ENCODE measurements around the gene FGFR4. TPM values are rescaled to one million over a fixed set of nuclear protein-coding genes. Genes with fewer than 3 reads are reported as not detected.

Gene FGFR4
- total and polyA plus RNA-seq, 2 donors from 2014 or later: 50.2 to 72.6 TPM

DNA sequence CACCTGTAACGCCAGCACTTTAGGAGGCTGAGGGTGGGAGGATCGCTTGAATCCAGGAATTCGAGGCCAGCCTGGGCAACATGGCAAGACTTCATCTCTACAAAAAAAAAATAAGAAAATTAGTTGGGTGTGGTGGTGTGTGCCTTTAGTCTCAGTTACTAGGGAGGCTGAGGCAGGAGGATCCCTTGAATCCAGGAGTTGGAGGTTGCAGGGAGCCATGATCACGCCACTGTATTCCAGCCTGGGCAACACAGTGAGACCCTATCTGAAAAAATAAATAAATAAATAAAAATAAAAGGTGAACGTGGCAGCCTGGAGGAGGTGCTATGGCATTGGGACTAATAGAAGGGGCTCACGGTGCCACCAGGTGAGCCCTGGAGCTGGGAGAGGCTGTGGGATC, 7.1 kb downstream of the FGFR4 start:
- no peaks in the 10 kb centered on the region for H3K27me3 ChIP-seq (ENCODE audit: control insufficient read depth, insufficient read depth, low read length)
- FAIRE-seq: no peak
- TF ChIP-seq, protein P1, sequence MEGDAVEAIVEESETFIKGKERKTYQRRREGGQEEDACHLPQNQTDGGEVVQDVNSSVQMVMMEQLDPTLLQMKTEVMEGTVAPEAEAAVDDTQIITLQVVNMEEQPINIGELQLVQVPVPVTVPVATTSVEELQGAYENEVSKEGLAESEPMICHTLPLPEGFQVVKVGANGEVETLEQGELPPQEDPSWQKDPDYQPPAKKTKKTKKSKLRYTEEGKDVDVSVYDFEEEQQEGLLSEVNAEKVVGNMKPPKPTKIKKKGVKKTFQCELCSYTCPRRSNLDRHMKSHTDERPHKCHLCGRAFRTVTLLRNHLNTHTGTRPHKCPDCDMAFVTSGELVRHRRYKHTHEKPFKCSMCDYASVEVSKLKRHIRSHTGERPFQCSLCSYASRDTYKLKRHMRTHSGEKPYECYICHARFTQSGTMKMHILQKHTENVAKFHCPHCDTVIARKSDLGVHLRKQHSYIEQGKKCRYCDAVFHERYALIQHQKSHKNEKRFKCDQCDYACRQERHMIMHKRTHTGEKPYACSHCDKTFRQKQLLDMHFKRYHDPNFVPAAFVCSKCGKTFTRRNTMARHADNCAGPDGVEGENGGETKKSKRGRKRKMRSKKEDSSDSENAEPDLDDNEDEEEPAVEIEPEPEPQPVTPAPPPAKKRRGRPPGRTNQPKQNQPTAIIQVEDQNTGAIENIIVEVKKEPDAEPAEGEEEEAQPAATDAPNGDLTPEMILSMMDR (IDR thresholded peaks at IDR 0.05; ENCODE audit: borderline replicate concordance, extremely low read depth, insufficient read depth): no peak
- H3K9me3 ChIP-seq (ENCODE audit: control insufficient read depth in 2 of 3, insufficient read depth in 1 of 3, low read length in 3 of 3): no peaks in the 10 kb centered on the region
- H3K27ac ChIP-seq (ENCODE audit: low read depth in 2 of 2, low read length in 2 of 2): no peak overlapping the region
- peaks cover 2 to 32% (median 9%) of the 10 kb centered on the region in 3 donors for H3K4me1 ChIP-seq (ENCODE audit: control insufficient read depth in 2 of 3, insufficient read depth in 2 of 3, low read depth in 1 of 3, low read length in 3 of 3)
- DNase-seq: no peak
- intact Hi-C loops (cut with DNase I): no loop called here
- peaks cover 0 to 3% (median 0%) of the 10 kb centered on the region in 3 donors for H3K36me3 ChIP-seq (ENCODE audit: control insufficient read depth in 2 of 3, insufficient read depth in 3 of 3, low read length in 3 of 3)
- H3K9ac ChIP-seq (ENCODE audit: low read length in 3 of 3): no peak overlapping the region
- H3K4me3 ChIP-seq (ENCODE audit: low read length in 3 of 3): no peak overlapping the region

DNA sequence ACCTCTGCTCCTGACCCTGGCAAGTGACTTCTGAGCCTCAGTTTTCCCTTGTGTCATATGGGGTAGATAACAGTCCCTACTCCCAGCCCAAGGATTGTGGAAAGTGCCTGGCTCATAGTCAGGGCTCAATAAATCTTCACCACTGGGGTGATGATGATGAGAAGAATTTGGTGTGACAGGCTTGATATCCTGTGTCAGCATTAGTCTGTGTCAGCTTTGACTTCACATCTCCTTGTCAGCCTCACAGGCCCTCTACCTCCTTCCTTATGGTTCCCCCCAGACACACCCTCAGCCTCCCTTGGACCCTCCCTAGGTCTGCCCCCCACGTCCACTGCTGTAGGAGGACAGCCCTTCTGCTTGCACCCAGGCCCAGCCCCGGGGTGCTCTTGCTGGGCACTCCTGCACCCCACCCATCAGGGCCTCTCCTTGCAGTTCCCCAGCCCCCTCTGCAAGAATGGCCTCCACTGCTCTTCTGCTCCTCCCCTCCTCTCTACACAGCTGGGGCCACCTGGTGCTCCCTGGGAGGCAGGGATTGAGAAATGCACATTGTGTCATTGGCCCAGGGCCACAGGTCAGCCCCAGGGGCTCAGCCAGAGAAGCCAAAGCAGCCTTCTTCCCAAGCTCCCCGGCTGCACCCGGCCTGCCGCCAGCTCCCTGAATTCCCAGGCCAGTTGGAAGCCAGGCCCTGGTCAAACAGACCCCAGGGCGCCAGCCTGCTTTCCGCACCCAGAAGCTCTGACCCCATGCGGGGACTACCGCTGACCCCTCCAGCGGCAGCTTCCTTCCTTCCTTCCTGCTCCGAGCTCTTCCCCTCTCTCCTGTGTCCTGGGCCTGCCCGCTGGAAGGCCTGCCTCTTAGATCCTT, 7.7 kb downstream of the FGFR4 start:
- H3K9me3 ChIP-seq (ENCODE audit: control insufficient read depth in 2 of 3, insufficient read depth in 1 of 3, low read length in 3 of 3): no peaks in the 10 kb centered on the region
- peaks cover 0 to 28% (median 4%) of the 10 kb centered on the region in 3 donors for H3K4me1 ChIP-seq (ENCODE audit: control insufficient read depth in 2 of 3, insufficient read depth in 2 of 3, low read depth in 1 of 3, low read length in 3 of 3)
- H3K9ac ChIP-seq (ENCODE audit: low read length in 3 of 3): no peak overlapping the region
- H3K36me3 ChIP-seq (ENCODE audit: control insufficient read depth in 2 of 3, insufficient read depth in 3 of 3, low read length in 3 of 3): peaks cover 0 to 3% (median 0%) of the 10 kb centered on the region in 3 donors
- TF ChIP-seq, protein P1 (IDR thresholded peaks at IDR 0.05; ENCODE audit: borderline replicate concordance, extremely low read depth, insufficient read depth): no peak
- DNase-seq: peak; percentile 69 to 93 (median 77)
- no peaks in the 10 kb centered on the region for H3K27me3 ChIP-seq (ENCODE audit: control insufficient read depth, insufficient read depth, low read length)
- H3K4me3 ChIP-seq (ENCODE audit: low read length in 3 of 3): no peak overlapping the region
- H3K27ac ChIP-seq (ENCODE audit: low read depth in 2 of 2, low read length in 2 of 2): peak overlapping the region in 1 of 2 donors; percentile 41
- no peak for FAIRE-seq
- intact Hi-C loops (cut with DNase I): no loop called here

DNA sequence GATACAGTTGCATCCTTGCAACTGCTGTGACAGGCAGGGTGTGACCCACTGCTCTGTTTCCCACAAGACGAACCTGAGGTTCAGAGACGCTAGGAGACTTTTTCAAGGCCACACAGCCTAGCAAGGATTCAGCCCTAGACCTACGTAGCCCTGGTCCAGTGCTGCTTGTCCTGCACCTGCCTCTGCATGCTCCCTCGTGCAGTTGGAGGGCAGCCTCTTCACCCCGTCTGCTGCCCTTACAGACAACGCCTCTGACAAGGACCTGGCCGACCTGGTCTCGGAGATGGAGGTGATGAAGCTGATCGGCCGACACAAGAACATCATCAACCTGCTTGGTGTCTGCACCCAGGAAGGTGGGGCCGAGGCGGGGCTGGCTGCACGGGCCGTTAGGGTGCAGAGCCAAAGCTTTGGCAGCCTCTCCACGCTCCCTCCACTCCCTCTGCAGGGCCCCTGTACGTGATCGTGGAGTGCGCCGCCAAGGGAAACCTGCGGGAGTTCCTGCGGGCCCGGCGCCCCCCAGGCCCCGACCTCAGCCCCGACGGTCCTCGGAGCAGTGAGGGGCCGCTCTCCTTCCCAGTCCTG, 8.5 kb downstream of the FGFR4 start:
- no peak overlapping the region for H3K9ac ChIP-seq (ENCODE audit: low read length in 3 of 3)
- peaks cover 0 to 3% (median 0%) of the 10 kb centered on the region in 3 donors for H3K36me3 ChIP-seq (ENCODE audit: control insufficient read depth in 2 of 3, insufficient read depth in 3 of 3, low read length in 3 of 3)
- H3K27ac ChIP-seq (ENCODE audit: low read depth in 2 of 2, low read length in 2 of 2): peak overlapping the region in 1 of 2 donors; percentile 41
- H3K27me3 ChIP-seq (ENCODE audit: control insufficient read depth, insufficient read depth, low read length): no peaks in the 10 kb centered on the region
- H3K4me1 ChIP-seq (ENCODE audit: control insufficient read depth in 2 of 3, insufficient read depth in 2 of 3, low read depth in 1 of 3, low read length in 3 of 3): peaks cover 0 to 21% (median 4%) of the 10 kb centered on the region in 3 donors
- intact Hi-C loops (cut with DNase I): no loop called here
- no peaks in the 10 kb centered on the region for H3K9me3 ChIP-seq (ENCODE audit: control insufficient read depth in 2 of 3, insufficient read depth in 1 of 3, low read length in 3 of 3)
- DNase-seq (peak in 1 of 5 donors; percentile 64), FAIRE-seq (no peak)
- no peak overlapping the region for H3K4me3 ChIP-seq (ENCODE audit: low read length in 3 of 3)
- TF ChIP-seq, protein P1 (IDR thresholded peaks at IDR 0.05; ENCODE audit: borderline replicate concordance, extremely low read depth, insufficient read depth): no peak
